ENCODE results near the gene TPST1.

DNA sequence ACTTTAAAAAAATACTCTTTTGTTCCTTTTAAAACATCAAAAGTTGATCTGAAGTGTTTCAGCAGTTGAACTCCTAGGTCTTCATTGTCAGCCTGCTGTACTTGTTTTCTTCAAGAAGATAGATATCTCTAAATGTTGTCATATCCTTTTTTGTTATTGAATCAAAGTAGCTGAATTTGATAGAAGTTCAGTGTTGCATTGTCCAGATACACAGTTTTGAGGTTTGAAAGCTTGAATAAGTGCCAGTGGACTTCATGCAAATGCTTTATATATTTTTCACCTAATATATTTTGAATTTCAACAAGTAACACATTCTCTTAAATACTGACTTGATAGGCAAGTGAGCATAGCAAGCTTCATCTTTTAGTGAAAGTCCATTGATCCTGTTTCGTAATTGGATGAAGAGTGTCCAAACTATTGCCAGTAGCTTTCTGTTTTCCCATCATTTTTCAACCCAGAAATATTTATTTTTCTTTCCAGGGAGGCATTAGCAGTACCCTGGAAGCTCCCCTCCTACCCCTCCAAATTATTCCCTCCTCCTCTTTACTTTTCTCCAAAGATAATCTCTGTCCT lies 114.4 kb downstream of the TPST1 start:
- TF ChIP-seq, protein P1, sequence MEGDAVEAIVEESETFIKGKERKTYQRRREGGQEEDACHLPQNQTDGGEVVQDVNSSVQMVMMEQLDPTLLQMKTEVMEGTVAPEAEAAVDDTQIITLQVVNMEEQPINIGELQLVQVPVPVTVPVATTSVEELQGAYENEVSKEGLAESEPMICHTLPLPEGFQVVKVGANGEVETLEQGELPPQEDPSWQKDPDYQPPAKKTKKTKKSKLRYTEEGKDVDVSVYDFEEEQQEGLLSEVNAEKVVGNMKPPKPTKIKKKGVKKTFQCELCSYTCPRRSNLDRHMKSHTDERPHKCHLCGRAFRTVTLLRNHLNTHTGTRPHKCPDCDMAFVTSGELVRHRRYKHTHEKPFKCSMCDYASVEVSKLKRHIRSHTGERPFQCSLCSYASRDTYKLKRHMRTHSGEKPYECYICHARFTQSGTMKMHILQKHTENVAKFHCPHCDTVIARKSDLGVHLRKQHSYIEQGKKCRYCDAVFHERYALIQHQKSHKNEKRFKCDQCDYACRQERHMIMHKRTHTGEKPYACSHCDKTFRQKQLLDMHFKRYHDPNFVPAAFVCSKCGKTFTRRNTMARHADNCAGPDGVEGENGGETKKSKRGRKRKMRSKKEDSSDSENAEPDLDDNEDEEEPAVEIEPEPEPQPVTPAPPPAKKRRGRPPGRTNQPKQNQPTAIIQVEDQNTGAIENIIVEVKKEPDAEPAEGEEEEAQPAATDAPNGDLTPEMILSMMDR (conservative IDR thresholded peaks at IDR 0.05), result no peak
- TF ChIP-seq ZFX (IDR thresholded peaks at IDR 0.05), result no peak

Data from C4-2B (cell line).